Psoas muscle (tissue), 8 donors: Measurements from ENCODE around the gene ADGRF3. TPM values are rescaled to one million over a fixed set of nuclear protein-coding genes. Genes with fewer than 3 reads are reported as not detected.

Source experiments
- ATAC-seq, 4 donors: fragments of 200-7000 bp; cut with Tn5 transposase; one replicate each; pipeline ENCODE4 v1.9.1; 2020; ENCODE audit warnings: moderate library complexity in 3 of 4, mild to moderate bottlenecking in 2 of 4
- DNase-seq, 2 donors: peaks; one replicate each; pipeline ENCODE4 v3.0.0-alpha.2; 2020
- H3K27ac ChIP-seq: fragments of 200-600 bp; one replicate; pipeline ENCODE4 v1.8.0; 2022
- H3K27me3 ChIP-seq, 3 donors: fragments of 200-600 bp in 1 of 3; one replicate each; pipeline versions ENCODE4 v1.6.1 to v1.8.0; 2013 to 2022; ENCODE audit warnings: low read length in 2 of 3, mild to moderate bottlenecking in 2 of 3, moderate library complexity in 1 of 3; ENCODE audit not compliant: insufficient read depth in 3 of 3
- H3K36me3 ChIP-seq, 2 donors: fragments of 200-600 bp in 1 of 2; one replicate each; pipeline versions ENCODE4 v1.6.1 to v1.8.0; 2013 to 2022; ENCODE audit warnings: low read depth in 1 of 2, mild to moderate bottlenecking in 1 of 2, moderate library complexity in 1 of 2; ENCODE audit not compliant: insufficient read depth in 1 of 2
- H3K4me1 ChIP-seq: fragments of 200-600 bp; one replicate; pipeline ENCODE4 v1.8.0; 2022
- H3K4me3 ChIP-seq: fragments of 200-600 bp; one replicate; pipeline ENCODE4 v1.8.0; 2022; ENCODE audit warnings: mild to moderate bottlenecking
- H3K9me3 ChIP-seq: fragments of 200-600 bp; one replicate; pipeline ENCODE4 v1.8.0; 2022
- CTCF ChIP-seq: fragments of 200-600 bp; IDR thresholded peaks from one replicate; pipeline ENCODE4 v1.8.0; 2022; ENCODE audit warnings: antibody characterized with exemption
- WGBS, 3 donors: extraction: QIAGEN DNeasy Blood & Tissue Kit; methylation state at CpG; one replicate each; pipeline versions ENCODE4 v1.1.6 to v1.1.7; 2013; 5-methylcytosine and 5-hydroxymethylcytosine counted together
- intact Hi-C, 2 donors: fragments of 100-400 bp; cut with DNase I; formaldehyde crosslinking; loops; one replicate each; pipeline versions ENCODE4 v1.11.0 to v1.14.2; 2022
- polyA plus RNA-seq, 3 donors: library from polyadenylated mRNA; stranded (reverse); fragments of 200-250 nt; gene quantifications; one replicate each; pipeline ENCODE4 v1.2.3, GENCODE V29; 2013
- total RNA-seq, 4 donors: library from RNA; stranded (reverse); fragmentation: NEBNext Ultra II Directional in 2 of 4; extraction: Animal tissue kit (Norgen Biotek cat#: 25700) in 2 of 4; gene quantifications; one replicate each; pipeline versions ENCODE4 v1.2.1 to v1.2.4, GENCODE V29; 2021 to 2023
- donor health status: healthy with polysubstance abuse.
- donor health status: DM: no; HTN: no; CAD: no; lungs with moderate emphysema.
- donor health status: Bipolar disorder and iron deficiency.
- donor health status: healthy.
- donor health status: DM: yes; HTN: yes; CAD: no.
- donor health status: DM: no; HTN: no; CAD: no.
- donor health status: DM: no; HTN: no; CAD: no.
- donor health status: DM: yes; HTN: yes; CAD: no.

ADGRF3 gene
- total and polyA plus RNA-seq, 7 donors, result 0.03 to 0.48 (median 0.18) TPM; not detected in 3

- 48 to 59% (median 56%) methylated on average over 17 of the region's 17 CpGs for WGBS, 3 donors
- H3K27ac ChIP-seq, result no peak overlapping the region
- peak overlapping the region; percentile 75 for H3K4me3 ChIP-seq
- no peaks in the 10 kb centered on the region for H3K36me3 ChIP-seq
- DNase-seq (no peak), ATAC-seq (no peak)
- no peaks in the 10 kb centered on the region for H3K9me3 ChIP-seq
- no peaks in the 10 kb centered on the region for H3K27me3 ChIP-seq
- H3K4me1 ChIP-seq, result peaks cover 4% of the 10 kb centered on the region
- TF ChIP-seq CTCF, result no peak
- intact Hi-C loops, result no loop called here
Observed at GRCh38 chr2:26298286-26298637, 48.3 kb downstream of the ADGRF3 start.

GRCh38 chr2:26297061-26297460 is 49.5 kb downstream of the ADGRF3 start:
- ATAC-seq, result no peak
- peaks cover 4% of the 10 kb centered on the region for H3K4me1 ChIP-seq

GRCh38 chr2:26295511-26295910 is 51.1 kb downstream of the ADGRF3 start:
- no peaks in the 10 kb centered on the region for H3K27me3 ChIP-seq
- no peak for ATAC-seq
- H3K4me1 ChIP-seq, result peaks cover 4% of the 10 kb centered on the region
- WGBS, 3 donors, result 78 to 94% (median 79%) methylated on average over 1 of the region's 1 CpG
- DNase-seq, result no peak
- intact Hi-C loops, result no loop called here
- TF ChIP-seq CTCF, result no peak
- no peak overlapping the region for H3K27ac ChIP-seq
- no peak overlapping the region for H3K4me3 ChIP-seq
- H3K36me3 ChIP-seq, result peaks cover 0 to 5% of the 10 kb centered on the region in 2 donors
- no peaks in the 10 kb centered on the region for H3K9me3 ChIP-seq

More at GRCh38 chr2:26297061-26297460, 49.5 kb downstream of the ADGRF3 start:
- Histone ChIP-seq H3K36me3 (no peaks in the 10 kb centered on the region), H3K9me3 (no peaks in the 10 kb centered on the region), H3K27ac (no peak overlapping the region), H3K4me3 (no peak overlapping the region), H3K27me3 (no peaks in the 10 kb centered on the region)
- WGBS, 3 donors, result 89 to 92% (median 89%) methylated on average over 3 of the region's 3 CpGs
- TF ChIP-seq CTCF, result no peak
- intact Hi-C loops, result no loop called here
- DNase-seq, result no peak

GRCh38 chr2:26292646-26293045 is 53.9 kb downstream of the ADGRF3 start:
- Histone ChIP-seq H3K27ac (no peak overlapping the region), H3K4me1 (no peaks in the 10 kb centered on the region), H3K36me3 (peaks cover 6 to 34% of the 10 kb centered on the region in 2 donors), H3K4me3 (no peak overlapping the region), H3K9me3 (no peaks in the 10 kb centered on the region), H3K27me3 (no peaks in the 10 kb centered on the region)
- TF ChIP-seq CTCF, result no peak
- ATAC-seq (peak in 3 of 4 donors; percentile 35 to 43 (median 39)), DNase-seq (no peak)
- intact Hi-C loops, result no loop called here
- 67 to 79% (median 70%) methylated on average over 6 of the region's 6 CpGs for WGBS, 3 donors

- ATAC-seq (no peak), DNase-seq (no peak)
- H3K27me3 ChIP-seq, result no peaks in the 10 kb centered on the region
- intact Hi-C loops, result no loop called here
- H3K9me3 ChIP-seq, result no peaks in the 10 kb centered on the region
- H3K27ac ChIP-seq, result no peak overlapping the region
- no peak for TF ChIP-seq CTCF
- H3K4me3 ChIP-seq, result no peak overlapping the region
- no peaks in the 10 kb centered on the region for H3K4me1 ChIP-seq
- H3K36me3 ChIP-seq, result peaks cover 11 to 61% of the 10 kb centered on the region in 2 donors
- WGBS, 3 donors, result 70 to 79% (median 78%) methylated on average over 1 of the region's 1 CpG
Observed at GRCh38 chr2:26290001-26290400, 56.6 kb downstream of the ADGRF3 start.
